Measurements from ENCODE around the gene UNC5C. TPM values are rescaled to one million over a fixed set of nuclear protein-coding genes. Genes with fewer than 3 reads are reported as not detected.

Gene UNC5C
- total RNA-seq, 4 donors from 2014 or later, result 0.98 to 2.3 (median 1.2) TPM

- Histone ChIP-seq H3K4me3 (no peak overlapping the region), H3K36me3 (no peaks in the 10 kb centered on the region), H3K9me3 (no peaks in the 10 kb centered on the region), H3K4me1 (no peaks in the 10 kb centered on the region), H3K27ac (no peak overlapping the region), H3K27me3 (no peaks in the 10 kb centered on the region)
- DNase-seq (ENCODE audit: low spot score in 2 of 2), result no peak
- TF ChIP-seq POLR2AphosphoS5 (IDR thresholded peaks at IDR 0.05) (no peak), EP300 (IDR thresholded peaks at IDR 0.05) (no peak), CTCF (IDR thresholded peaks at IDR 0.05) (no peak)
- WGBS, result 80% methylated on average over 7 of the region's 7 CpGs
Measured at GRCh38 chr4:95268819-95269565, 279.8 kb downstream of the UNC5C start.

GRCh38 chr4:95267081-95267480 is 281.7 kb downstream of the UNC5C start:
- Histone ChIP-seq H3K4me1 (no peaks in the 10 kb centered on the region), H3K27ac (no peak overlapping the region), H3K36me3 (no peaks in the 10 kb centered on the region), H3K27me3 (no peaks in the 10 kb centered on the region), H3K9me3 (no peaks in the 10 kb centered on the region), H3K4me3 (no peak overlapping the region)
- no peak for DNase-seq (ENCODE audit: low spot score in 2 of 2)
- TF ChIP-seq CTCF (IDR thresholded peaks at IDR 0.05) (no peak), EP300 (IDR thresholded peaks at IDR 0.05) (no peak), POLR2A (IDR thresholded peaks at IDR 0.05) (no peak), POLR2AphosphoS5 (IDR thresholded peaks at IDR 0.05) (no peak)

- H3K27ac ChIP-seq, result no peak overlapping the region
- no peak for DNase-seq (ENCODE audit: low spot score in 2 of 2)
- H3K9me3 ChIP-seq, result no peaks in the 10 kb centered on the region
- TF ChIP-seq POLR2A (IDR thresholded peaks at IDR 0.05) (no peak), CTCF (IDR thresholded peaks at IDR 0.05) (no peak), POLR2AphosphoS5 (IDR thresholded peaks at IDR 0.05) (no peak), EP300 (IDR thresholded peaks at IDR 0.05) (no peak)
- H3K36me3 ChIP-seq, result no peaks in the 10 kb centered on the region
- H3K27me3 ChIP-seq, result no peaks in the 10 kb centered on the region
- H3K4me1 ChIP-seq, result no peaks in the 10 kb centered on the region
- WGBS, result 80% methylated on average over 5 of the region's 5 CpGs
- H3K4me3 ChIP-seq, result no peak overlapping the region
Measured at GRCh38 chr4:95265814-95266740, 282.7 kb downstream of the UNC5C start.

- Histone ChIP-seq H3K36me3 (no peaks in the 10 kb centered on the region), H3K4me1 (no peaks in the 10 kb centered on the region), H3K27me3 (no peaks in the 10 kb centered on the region), H3K9me3 (no peaks in the 10 kb centered on the region), H3K4me3 (no peak overlapping the region), H3K27ac (no peak overlapping the region)
- DNase-seq (ENCODE audit: low spot score in 2 of 2), result no peak
- TF ChIP-seq EP300 (IDR thresholded peaks at IDR 0.05), result no peak
- TF ChIP-seq POLR2A (IDR thresholded peaks at IDR 0.05), result no peak
- TF ChIP-seq POLR2AphosphoS5 (IDR thresholded peaks at IDR 0.05), result no peak
- no peak for TF ChIP-seq CTCF (IDR thresholded peaks at IDR 0.05)
- 88% methylated on average over 2 of the region's 2 CpGs for WGBS
Measured at GRCh38 chr4:95264843-95265242, 283.9 kb downstream of the UNC5C start.

- Histone ChIP-seq H3K4me3 (no peak overlapping the region), H3K9me3 (no peaks in the 10 kb centered on the region), H3K4me1 (no peaks in the 10 kb centered on the region), H3K27me3 (no peaks in the 10 kb centered on the region), H3K36me3 (no peaks in the 10 kb centered on the region), H3K27ac (no peak overlapping the region)
- WGBS, result 59% methylated on average over 1 of the region's 1 CpG
- DNase-seq (ENCODE audit: low spot score in 2 of 2), result no peak
- TF ChIP-seq EP300 (IDR thresholded peaks at IDR 0.05) (no peak), POLR2A (IDR thresholded peaks at IDR 0.05) (no peak), CTCF (IDR thresholded peaks at IDR 0.05) (no peak), POLR2AphosphoS5 (IDR thresholded peaks at IDR 0.05) (no peak)
Measured at GRCh38 chr4:95263960-95264359, 284.8 kb downstream of the UNC5C start.
